ENCODE data around the gene AGAP1. TPM values are rescaled to one million over a fixed set of nuclear protein-coding genes. Genes with fewer than 3 reads are reported as not detected.

Gene AGAP1
- total RNA-seq, 1 donor from 2014 or later: 17.5 TPM

GRCh38 chr2:235864733-235865515 lies 371.1 kb downstream of the AGAP1 start:
- TF ChIP-seq CTCF (conservative IDR thresholded peaks at IDR 0.05; ENCODE audit: low read depth, low read length): no peak
- no peak overlapping the region for H3K4me3 ChIP-seq (ENCODE audit: low read depth, low read length)
- no peak for DNase-seq (ENCODE audit: low read depth)

- no peak for TF ChIP-seq CTCF (conservative IDR thresholded peaks at IDR 0.05; ENCODE audit: low read depth, low read length)
- no peak for DNase-seq (ENCODE audit: low read depth)
- no peak overlapping the region for H3K4me3 ChIP-seq (ENCODE audit: low read depth, low read length)
These were observed 372.5 kb downstream of the AGAP1 start for GRCh38 chr2:235866373-235866772.

- no peak for DNase-seq (ENCODE audit: low read depth)
- no peak overlapping the region for H3K4me3 ChIP-seq (ENCODE audit: low read depth, low read length)
- no peak for TF ChIP-seq CTCF (conservative IDR thresholded peaks at IDR 0.05; ENCODE audit: low read depth, low read length)
These were observed 374.4 kb downstream of the AGAP1 start for GRCh38 chr2:235868224-235868623.

- no peak overlapping the region for H3K4me3 ChIP-seq (ENCODE audit: low read depth, low read length)
- no peak for DNase-seq (ENCODE audit: low read depth)
- TF ChIP-seq CTCF (conservative IDR thresholded peaks at IDR 0.05; ENCODE audit: low read depth, low read length): no peak
These were observed 374.8 kb downstream of the AGAP1 start for GRCh38 chr2:235868645-235869044.

GRCh38 chr2:235870515-235870914 lies 376.7 kb downstream of the AGAP1 start:
- H3K4me3 ChIP-seq (ENCODE audit: low read depth, low read length): no peak overlapping the region
- peak; percentile 1 for DNase-seq (ENCODE audit: low read depth)
- no peak for TF ChIP-seq CTCF (conservative IDR thresholded peaks at IDR 0.05; ENCODE audit: low read depth, low read length)

- no peak overlapping the region for H3K4me3 ChIP-seq (ENCODE audit: low read depth, low read length)
- DNase-seq (ENCODE audit: low read depth): no peak
- TF ChIP-seq CTCF (conservative IDR thresholded peaks at IDR 0.05; ENCODE audit: low read depth, low read length): no peak
These were observed 382.3 kb downstream of the AGAP1 start for GRCh38 chr2:235876099-235876679.

Measured in epithelial cell of proximal tubule (primary cell).